ENCODE results near the gene WDR37. TPM values are rescaled to one million over a fixed set of nuclear protein-coding genes. Genes with fewer than 3 reads are reported as not detected.

WDR37 gene
- total RNA-seq, 1 experiment from 2014 or later: 9.6 TPM

DNA sequence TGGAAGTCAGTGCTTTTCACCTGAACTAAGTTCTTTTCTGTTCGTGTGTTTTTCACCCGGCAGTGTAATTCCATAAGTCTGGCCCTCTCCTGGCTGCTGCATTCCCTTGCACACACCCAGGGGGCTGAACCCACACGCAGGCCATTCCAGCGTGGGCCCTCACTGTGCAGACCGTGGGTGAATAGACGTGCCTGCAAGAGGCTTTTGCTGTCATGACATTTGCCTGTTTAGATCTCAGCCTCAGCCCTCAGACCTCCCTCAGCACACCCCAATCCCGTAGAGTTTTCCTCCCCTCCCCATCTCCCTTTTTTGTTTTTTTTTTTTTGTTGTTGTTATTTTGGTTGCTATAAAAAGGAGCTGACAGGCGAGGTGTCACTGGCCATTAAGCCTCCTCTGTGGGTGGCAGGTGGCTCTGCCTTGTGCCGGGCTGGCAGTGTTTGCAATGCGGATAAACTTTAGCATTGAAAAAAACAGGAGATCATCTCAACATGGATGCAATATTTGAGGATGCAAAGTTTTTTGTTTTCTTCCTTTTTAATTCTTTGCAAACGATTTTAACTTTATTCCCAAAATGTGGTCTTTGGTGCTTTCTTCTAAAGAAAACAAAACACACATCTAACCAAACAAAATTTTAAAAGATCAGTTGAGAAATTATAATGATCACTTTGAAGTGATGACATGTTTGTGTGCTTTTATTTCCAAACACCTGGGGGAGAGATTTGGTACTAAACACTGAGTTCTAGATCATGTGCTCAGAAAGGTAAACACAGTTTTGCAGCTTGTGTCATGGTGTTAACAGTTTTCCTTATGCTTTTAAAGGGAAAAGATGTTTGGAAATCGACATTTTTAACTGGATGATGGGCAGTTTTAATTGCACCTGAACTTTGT lies 58.8 kb downstream of the WDR37 start:
- H3K27me3 ChIP-seq (ENCODE audit: control insufficient read depth, insufficient read depth, low read length): no peaks in the 10 kb centered on the region
- BruUV-seq (replicated peaks): no TSS peak
- H3K9me3 ChIP-seq (ENCODE audit: control insufficient read depth, insufficient read depth, low read depth, low read length): no peaks in the 10 kb centered on the region
- H3K4me1 ChIP-seq (ENCODE audit: control insufficient read depth, insufficient read depth, low read length): no peaks in the 10 kb centered on the region
- H3K4me3 ChIP-seq (ENCODE audit: low read depth in 2 of 2, low read length in 2 of 2): no peak overlapping the region
- DNase-seq (ENCODE audit: low read depth, low spot score): no peak
- ATAC-seq: no peak
- intact Hi-C loops (cut with micrococcal nuclease; ENCODE audit: unreplicated experiment): no loop called here
- in situ Hi-C loops (cut with HindIII; ENCODE audit: low pct_unique_long_range_greater_than_20kb, low sequenced_read_pairs): no loop called here
- ChIA-PET CTCF (interaction anchor here (0.6 kb wide), 1 partner anchor 473 kb away, joined by 3 read pairs; no protein-coding TSS in a partner anchor), POLR2A (no interaction called here)
- H3K36me3 ChIP-seq (ENCODE audit: control insufficient read depth, insufficient read depth, low read length): no peaks in the 10 kb centered on the region
- TF ChIP-seq REST (IDR thresholded peaks at IDR 0.05; ENCODE audit: insufficient read depth in 1 of 2, low read depth in 2 of 2, low read length in 1 of 2) (no peak), TCF7L2 (IDR thresholded peaks at IDR 0.05; ENCODE audit: low read depth, low read length) (no peak), SIN3A (IDR thresholded peaks at IDR 0.05; ENCODE audit: borderline replicate concordance, insufficient read depth, low read depth, low read length) (no peak), POLR2AphosphoS5 (IDR thresholded peaks at IDR 0.05; ENCODE audit: low read depth, low read length) (no peak), CTCF (IDR thresholded peaks at IDR 0.05) (no peak)
- no peak overlapping the region for H3K27ac ChIP-seq (ENCODE audit: low read length)

DNA sequence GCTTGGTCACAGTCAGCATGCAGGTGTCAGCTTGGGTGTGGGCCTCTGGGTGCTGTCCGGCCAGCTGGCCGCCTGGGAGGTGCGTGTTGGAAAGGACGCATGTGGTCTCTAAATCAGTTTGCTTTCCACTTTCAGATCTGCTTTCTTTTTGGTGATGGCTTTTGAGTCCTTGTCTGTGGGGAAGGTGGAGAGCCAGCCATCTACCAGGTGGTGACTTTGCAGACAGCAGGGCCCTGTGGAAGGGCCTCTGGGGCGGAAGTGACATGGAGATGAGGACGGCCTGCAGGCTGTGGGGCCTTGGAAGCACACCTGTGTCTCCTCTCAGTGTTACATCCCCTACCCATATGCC lies 59.4 kb downstream of the WDR37 start:
- BruUV-seq (replicated peaks): no TSS peak
- DNase-seq (ENCODE audit: low read depth, low spot score) (no peak), ATAC-seq (no peak)
- Histone ChIP-seq H3K9me3 (ENCODE audit: control insufficient read depth, insufficient read depth, low read depth, low read length) (no peaks in the 10 kb centered on the region), H3K27ac (ENCODE audit: low read length) (no peak overlapping the region), H3K4me1 (ENCODE audit: control insufficient read depth, insufficient read depth, low read length) (no peaks in the 10 kb centered on the region), H3K27me3 (ENCODE audit: control insufficient read depth, insufficient read depth, low read length) (no peaks in the 10 kb centered on the region), H3K36me3 (ENCODE audit: control insufficient read depth, insufficient read depth, low read length) (no peaks in the 10 kb centered on the region), H3K4me3 (ENCODE audit: low read depth in 2 of 2, low read length in 2 of 2) (no peak overlapping the region)
- ChIA-PET POLR2A (no interaction called here), CTCF (no interaction called here)
- in situ Hi-C loops (cut with HindIII; ENCODE audit: low pct_unique_long_range_greater_than_20kb, low sequenced_read_pairs) (no loop called here), intact Hi-C loops (cut with micrococcal nuclease; ENCODE audit: unreplicated experiment) (no loop called here)
- TF ChIP-seq SIN3A (IDR thresholded peaks at IDR 0.05; ENCODE audit: borderline replicate concordance, insufficient read depth, low read depth, low read length) (no peak), CTCF (IDR thresholded peaks at IDR 0.05) (no peak), REST (IDR thresholded peaks at IDR 0.05; ENCODE audit: insufficient read depth in 1 of 2, low read depth in 2 of 2, low read length in 1 of 2) (no peak), TCF7L2 (IDR thresholded peaks at IDR 0.05; ENCODE audit: low read depth, low read length) (no peak), POLR2AphosphoS5 (IDR thresholded peaks at IDR 0.05; ENCODE audit: low read depth, low read length) (no peak)
